Activated CD4-positive, alpha-beta T cell treated with anti-CD3 and anti-CD28 coated beads, Interleukin-2, amount 10 ng/mL, durations not matched to agents 24 days and 14 days (primary cell): Measurements from ENCODE around the gene BCL2L11. TPM values are rescaled to one million over a fixed set of nuclear protein-coding genes. Genes with fewer than 3 reads are reported as not detected.

Experiments used
- DNase-seq: peaks from one replicate; pipeline ENCODE4 v3.0.0; 2022
- H3K27ac Mint-ChIP-seq: one replicate; pipeline ENCODE4 v1.8.0; 2022; ENCODE audit warnings: mild to moderate bottlenecking, mixed read lengths
- H3K27me3 Mint-ChIP-seq: one replicate; pipeline ENCODE4 v1.8.0; 2022; ENCODE audit warnings: mixed read lengths
- H3K36me3 Mint-ChIP-seq: one replicate; pipeline ENCODE4 v1.8.0; 2022; ENCODE audit warnings: low read depth, mild to moderate bottlenecking, mixed read lengths
- H3K4me1 Mint-ChIP-seq: one replicate; pipeline ENCODE4 v1.8.0; 2021; ENCODE audit warnings: mixed read lengths
- H3K4me3 Mint-ChIP-seq: one replicate; pipeline ENCODE4 v1.8.0; 2022; ENCODE audit warnings: mild to moderate bottlenecking, moderate library complexity, mixed read lengths
- H3K9me3 Mint-ChIP-seq: one replicate; pipeline ENCODE4 v1.8.0; 2021; ENCODE audit warnings: mixed read lengths
- intact Hi-C: fragments of 100-400 bp; cut with micrococcal nuclease; formaldehyde crosslinking; loops from one replicate; pipeline ENCODE4 v1.15.1; 2023
- total RNA-seq: library from RNA; stranded (reverse); gene quantifications from 2 replicates; pipeline ENCODE4 v1.2.3, GENCODE V29; 2022

BCL2L11 gene
- total RNA-seq, 1 donor from 2014 or later = 193 TPM

DNA sequence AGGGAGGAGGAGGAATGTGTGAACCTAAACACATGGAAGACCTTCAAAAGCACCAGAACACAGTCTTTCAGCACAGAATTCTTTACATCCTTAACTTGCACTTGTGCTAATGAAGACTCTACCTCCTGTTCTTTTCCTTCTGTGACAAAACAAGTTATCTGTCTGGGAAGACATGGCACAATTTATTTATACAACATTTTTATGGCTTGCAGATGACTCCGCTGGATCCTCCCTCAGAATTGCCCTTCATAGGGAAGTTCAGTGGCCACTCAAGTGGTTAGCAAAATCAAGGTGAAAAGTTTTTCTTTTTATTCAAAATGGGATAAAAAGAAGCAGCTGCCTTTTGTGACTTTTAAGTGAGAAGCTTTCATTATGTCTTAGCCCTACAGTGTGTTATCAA, 21.4 kb downstream of the BCL2L11 start:
- Mint-ChIP-seq H3K36me3 (peaks cover 83% of the 10 kb centered on the region), H3K27me3 (no peaks in the 10 kb centered on the region), H3K9me3 (no peaks in the 10 kb centered on the region), H3K4me1 (peaks cover 40% of the 10 kb centered on the region), H3K27ac (no peak overlapping the region), H3K4me3 (no peak overlapping the region)
- DNase-seq = no peak
- intact Hi-C loops = loop anchor here (2.0 kb wide), 1 partner anchor 15 kb away; no protein-coding TSS in a partner anchor

DNA sequence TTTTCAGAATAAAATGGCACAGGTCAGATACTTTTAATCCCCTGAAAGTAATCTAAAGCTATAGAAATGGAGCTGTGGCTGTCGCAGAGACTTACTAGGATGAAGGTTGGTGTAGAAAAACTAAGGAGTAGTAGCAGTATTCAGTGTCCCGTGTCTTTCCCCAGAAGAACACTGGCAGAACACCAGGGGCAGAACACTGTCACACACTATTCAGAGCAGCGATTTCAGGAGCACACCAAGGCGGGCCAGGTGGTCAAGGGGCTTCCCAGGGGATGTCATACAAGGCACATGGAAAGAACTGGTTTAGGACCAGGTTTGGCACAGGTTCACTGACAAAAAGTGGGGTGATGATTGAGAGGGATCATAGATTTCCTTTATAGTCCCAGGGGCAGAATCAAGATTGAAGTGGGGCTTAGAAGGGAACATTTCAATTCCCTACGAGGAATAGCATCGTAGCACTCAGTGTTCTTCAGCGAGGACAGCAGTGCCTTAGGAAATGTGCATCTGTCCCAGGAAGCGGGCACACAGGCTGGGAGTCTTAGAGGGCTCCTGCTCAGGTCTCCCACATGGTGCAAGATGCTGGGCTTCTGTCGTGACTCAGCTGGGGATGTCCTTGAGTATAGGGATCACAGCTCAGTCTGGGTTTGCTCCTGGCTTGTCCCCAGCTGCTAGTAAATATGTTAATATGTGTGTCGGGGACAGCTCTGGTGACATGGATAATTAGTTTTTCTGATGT, 22.6 kb downstream of the BCL2L11 start:
- DNase-seq = no peak
- Mint-ChIP-seq H3K36me3 (peaks cover 86% of the 10 kb centered on the region), H3K27me3 (no peaks in the 10 kb centered on the region)

DNA sequence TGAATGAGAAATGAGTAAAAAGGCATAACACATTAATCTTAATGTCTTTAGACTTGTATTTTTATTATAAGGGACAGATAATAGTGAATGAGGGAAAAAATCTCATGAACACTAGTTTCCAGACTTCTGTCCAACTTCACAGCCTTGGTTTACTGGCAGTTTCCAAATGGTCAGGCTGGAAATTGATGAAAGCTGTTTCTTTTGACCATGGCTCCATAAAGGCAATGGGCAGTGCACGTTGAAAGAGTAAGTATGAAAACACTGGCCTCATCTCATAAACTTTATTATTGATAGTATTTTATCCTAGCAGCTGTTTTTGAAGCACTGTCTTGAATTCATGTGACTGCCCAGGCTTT, 23.1 kb downstream of the BCL2L11 start:
- no peaks in the 10 kb centered on the region for H3K9me3 Mint-ChIP-seq
- peaks cover 86% of the 10 kb centered on the region for H3K36me3 Mint-ChIP-seq
- H3K4me1 Mint-ChIP-seq = peaks cover 44% of the 10 kb centered on the region
- H3K27ac Mint-ChIP-seq = no peak overlapping the region
- H3K27me3 Mint-ChIP-seq = no peaks in the 10 kb centered on the region
- no peak for DNase-seq
- intact Hi-C loops = loop anchor here (2.0 kb wide), 1 partner anchor 17 kb away; no protein-coding TSS in a partner anchor
- H3K4me3 Mint-ChIP-seq = no peak overlapping the region

More for the DNA sequence above, 22.6 kb downstream of the BCL2L11 start:
- H3K4me3 Mint-ChIP-seq = no peak overlapping the region
- no peak overlapping the region for H3K27ac Mint-ChIP-seq
- no peaks in the 10 kb centered on the region for H3K9me3 Mint-ChIP-seq
- intact Hi-C loops = loop anchor here (2.0 kb wide), 1 partner anchor 16 kb away; no protein-coding TSS in a partner anchor
- H3K4me1 Mint-ChIP-seq = peaks cover 44% of the 10 kb centered on the region

DNA sequence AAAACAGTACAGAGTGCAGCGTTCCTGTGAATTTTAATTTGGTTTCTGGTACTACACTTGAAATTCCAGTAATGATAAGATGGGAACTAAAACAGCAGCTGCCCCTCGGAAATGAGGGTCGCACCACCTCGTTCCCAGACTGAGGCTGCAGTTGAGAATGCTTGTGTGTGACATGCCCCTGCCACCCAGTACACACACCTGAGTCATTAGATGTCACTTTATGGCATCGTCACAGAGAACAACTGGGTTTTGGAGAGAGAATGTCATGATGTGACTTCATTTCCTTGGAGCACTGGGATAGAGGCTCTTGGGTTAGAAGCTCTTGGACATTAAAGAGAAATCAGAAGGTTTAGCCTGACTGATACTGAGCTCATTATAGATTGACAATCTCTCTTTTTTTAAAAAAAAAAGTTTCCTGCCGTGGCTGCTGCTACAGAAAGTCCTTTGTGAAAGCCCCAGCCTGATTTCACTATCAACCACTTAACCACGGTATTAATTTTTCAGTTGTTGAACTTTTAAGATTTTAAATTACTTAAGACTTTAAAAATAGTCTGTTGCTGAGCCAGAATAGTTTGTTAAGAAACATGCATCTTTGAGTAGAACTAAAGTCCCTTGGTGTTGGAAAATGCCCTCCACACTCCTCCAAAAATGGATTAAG, 24.5 kb downstream of the BCL2L11 start:
- Mint-ChIP-seq H3K4me1 (peaks cover 50% of the 10 kb centered on the region), H3K9me3 (no peaks in the 10 kb centered on the region), H3K27ac (peak overlapping the region; percentile 48), H3K27me3 (no peaks in the 10 kb centered on the region), H3K4me3 (no peak overlapping the region), H3K36me3 (peaks cover 83% of the 10 kb centered on the region)
- intact Hi-C loops = no loop called here
- no peak for DNase-seq

GRCh38 chr2:111145951-111146350, 25.2 kb downstream of the BCL2L11 start:
- H3K27me3 Mint-ChIP-seq = no peaks in the 10 kb centered on the region
- H3K36me3 Mint-ChIP-seq = peaks cover 82% of the 10 kb centered on the region
- intact Hi-C loops = no loop called here
- H3K4me1 Mint-ChIP-seq = peaks cover 44% of the 10 kb centered on the region
- H3K27ac Mint-ChIP-seq = no peak overlapping the region
- no peak overlapping the region for H3K4me3 Mint-ChIP-seq
- no peak for DNase-seq
- H3K9me3 Mint-ChIP-seq = no peaks in the 10 kb centered on the region

DNA sequence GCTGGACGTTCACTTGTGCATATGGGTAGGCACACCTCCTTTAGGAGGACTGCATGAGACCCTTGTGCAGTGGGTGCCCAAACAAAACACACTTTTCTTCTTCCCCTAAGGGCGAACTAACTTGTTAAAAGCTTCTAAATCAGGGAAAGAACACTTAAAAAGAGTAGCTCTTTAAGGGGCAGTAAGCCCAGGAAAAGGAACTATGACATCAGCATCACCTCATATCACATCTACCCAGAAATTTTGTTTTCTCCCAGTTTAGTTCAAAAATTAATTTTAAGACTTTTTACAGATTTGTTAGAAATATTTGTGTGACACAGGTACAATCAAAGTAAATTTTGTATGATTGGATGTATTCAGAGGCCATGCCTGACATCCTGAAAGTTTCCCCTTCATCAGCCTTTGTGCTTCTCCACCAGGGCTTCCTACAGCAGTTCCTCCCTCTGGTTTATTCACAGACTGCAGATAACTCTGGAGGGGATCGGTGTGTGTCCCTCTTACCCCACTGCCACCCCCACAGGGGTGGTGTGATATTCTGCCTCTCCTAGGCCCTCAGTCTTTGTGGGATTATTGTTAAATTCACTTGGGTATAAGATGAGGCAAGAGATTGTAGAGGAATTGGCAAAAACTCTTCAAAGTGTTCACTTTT, 27.6 kb downstream of the BCL2L11 start:
- intact Hi-C loops = no loop called here
- Mint-ChIP-seq H3K9me3 (no peaks in the 10 kb centered on the region), H3K36me3 (peaks cover 84% of the 10 kb centered on the region), H3K27ac (no peak overlapping the region), H3K4me1 (peaks cover 34% of the 10 kb centered on the region), H3K27me3 (no peaks in the 10 kb centered on the region), H3K4me3 (no peak overlapping the region)
- DNase-seq = no peak

DNA sequence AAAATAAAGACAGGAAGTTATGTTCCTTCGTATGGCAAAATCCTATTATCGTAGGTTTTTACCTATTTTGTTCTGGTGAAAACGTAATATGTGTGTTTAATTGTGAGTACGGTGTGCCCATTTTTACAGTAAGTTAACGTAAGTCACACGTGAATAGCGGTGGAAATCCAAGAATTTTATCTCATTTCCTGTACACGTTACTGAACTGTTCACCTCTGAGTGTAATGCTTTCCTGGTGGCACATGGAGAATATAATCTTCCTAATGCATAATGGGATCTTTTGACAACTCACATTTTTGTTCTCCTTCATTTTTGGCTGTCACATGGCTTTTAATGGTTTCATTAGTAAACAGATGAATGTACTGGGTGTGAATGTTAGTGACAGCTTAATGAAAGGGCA, 28.2 kb downstream of the BCL2L11 start:
- H3K27ac Mint-ChIP-seq = no peak overlapping the region
- DNase-seq = no peak
- H3K9me3 Mint-ChIP-seq = no peaks in the 10 kb centered on the region
- peaks cover 34% of the 10 kb centered on the region for H3K4me1 Mint-ChIP-seq
- no peaks in the 10 kb centered on the region for H3K27me3 Mint-ChIP-seq
- H3K4me3 Mint-ChIP-seq = no peak overlapping the region
- intact Hi-C loops = no loop called here
- H3K36me3 Mint-ChIP-seq = peaks cover 84% of the 10 kb centered on the region

- DNase-seq = no peak
- Mint-ChIP-seq H3K4me3 (no peak overlapping the region), H3K27ac (peak overlapping the region; percentile 35), H3K27me3 (no peaks in the 10 kb centered on the region), H3K9me3 (no peaks in the 10 kb centered on the region), H3K36me3 (peaks cover 86% of the 10 kb centered on the region), H3K4me1 (peaks cover 34% of the 10 kb centered on the region)
- intact Hi-C loops = no loop called here
These were observed 29.3 kb downstream of the BCL2L11 start for GRCh38 chr2:111149882-111150455.

- H3K4me3 Mint-ChIP-seq = no peak overlapping the region
- no peaks in the 10 kb centered on the region for H3K9me3 Mint-ChIP-seq
- H3K36me3 Mint-ChIP-seq = peaks cover 94% of the 10 kb centered on the region
These were observed 34.0 kb downstream of the BCL2L11 start for GRCh38 chr2:111154758-111155157.

GRCh38 chr2:111155610-111156009, 34.9 kb downstream of the BCL2L11 start:
- Mint-ChIP-seq H3K4me3 (peak overlapping the region; percentile 1), H3K27ac (peak overlapping the region; percentile 39), H3K36me3 (peaks cover 94% of the 10 kb centered on the region), H3K27me3 (no peaks in the 10 kb centered on the region), H3K9me3 (no peaks in the 10 kb centered on the region), H3K4me1 (peaks cover 37% of the 10 kb centered on the region)
- no peak for DNase-seq
- intact Hi-C loops = no loop called here

More at GRCh38 chr2:111154758-111155157, 34.0 kb downstream of the BCL2L11 start:
- Mint-ChIP-seq H3K27ac (peak overlapping the region; percentile 56), H3K4me1 (peaks cover 35% of the 10 kb centered on the region), H3K27me3 (no peaks in the 10 kb centered on the region)
- DNase-seq = no peak
- intact Hi-C loops = no loop called here

GRCh38 chr2:111156529-111156928, 35.8 kb downstream of the BCL2L11 start:
- Mint-ChIP-seq H3K9me3 (no peaks in the 10 kb centered on the region), H3K4me1 (peaks cover 41% of the 10 kb centered on the region), H3K27ac (peak overlapping the region; percentile 39), H3K4me3 (peak overlapping the region; percentile 6), H3K27me3 (no peaks in the 10 kb centered on the region), H3K36me3 (peaks cover 94% of the 10 kb centered on the region)
- DNase-seq = no peak
- intact Hi-C loops = no loop called here

DNA sequence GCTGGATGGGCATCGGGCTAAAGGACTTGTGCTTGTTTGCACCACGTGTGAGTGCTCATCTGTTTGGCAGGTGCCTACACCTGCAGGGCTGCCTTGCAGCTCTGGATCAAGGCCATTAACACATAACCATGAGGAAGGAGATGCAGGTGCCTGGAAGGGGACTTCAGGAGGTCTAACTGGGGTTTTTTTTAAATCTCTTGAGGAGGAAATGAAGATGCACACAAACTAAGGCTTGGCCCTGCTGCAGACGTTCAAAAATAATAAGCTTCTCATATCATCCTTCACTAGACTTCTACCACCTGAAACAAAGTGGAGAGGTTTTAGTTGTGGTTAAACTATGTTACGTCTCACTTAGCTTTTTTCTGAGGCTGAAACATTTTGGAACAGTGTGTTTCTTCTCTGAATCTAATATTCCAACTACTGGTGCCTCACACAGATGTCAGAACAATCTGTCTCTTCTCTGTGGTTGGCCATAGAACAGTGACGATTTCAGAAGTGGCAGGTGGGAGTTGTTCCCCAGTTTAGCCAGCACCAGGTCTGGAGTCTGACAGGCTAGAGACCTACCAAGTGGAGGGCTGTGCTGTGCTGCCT, 36.5 kb downstream of the BCL2L11 start:
- peak overlapping the region; percentile 69 for H3K27ac Mint-ChIP-seq
- intact Hi-C loops = no loop called here
- H3K4me1 Mint-ChIP-seq = peaks cover 42% of the 10 kb centered on the region
- H3K9me3 Mint-ChIP-seq = no peaks in the 10 kb centered on the region
- no peak for DNase-seq
- H3K36me3 Mint-ChIP-seq = peaks cover 92% of the 10 kb centered on the region
- no peaks in the 10 kb centered on the region for H3K27me3 Mint-ChIP-seq
- peak overlapping the region; percentile 6 for H3K4me3 Mint-ChIP-seq

DNA sequence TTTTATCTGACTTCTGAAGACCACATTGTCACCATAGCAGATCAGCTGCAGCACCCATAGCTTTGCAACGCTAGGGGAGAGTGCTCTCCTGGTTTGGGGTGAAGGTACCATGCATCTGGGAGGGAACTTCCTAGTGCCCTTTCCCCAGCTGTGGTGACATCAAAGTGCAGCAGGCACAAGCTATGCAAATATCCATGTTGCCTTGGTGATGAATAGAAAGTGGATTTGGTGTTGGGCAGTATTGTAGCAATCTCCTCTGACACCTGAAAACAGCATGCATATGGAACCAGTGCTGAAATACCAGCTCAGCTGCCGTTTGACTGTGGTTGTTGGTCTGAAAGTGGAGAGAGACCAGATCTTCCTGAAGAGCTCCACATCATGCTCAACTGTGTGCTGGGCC, 37.1 kb downstream of the BCL2L11 start:
- H3K4me1 Mint-ChIP-seq = peaks cover 48% of the 10 kb centered on the region
- peaks cover 92% of the 10 kb centered on the region for H3K36me3 Mint-ChIP-seq
- no peaks in the 10 kb centered on the region for H3K9me3 Mint-ChIP-seq
- no peaks in the 10 kb centered on the region for H3K27me3 Mint-ChIP-seq
- DNase-seq = no peak
- intact Hi-C loops = no loop called here
- H3K4me3 Mint-ChIP-seq = no peak overlapping the region
- no peak overlapping the region for H3K27ac Mint-ChIP-seq
